G401 (cell line): Measurements from ENCODE around the gene PLEKHF1. TPM values are rescaled to one million over a fixed set of nuclear protein-coding genes. Genes with fewer than 3 reads are reported as not detected.
"Not testable (repeated sequence)": the region's sequence is repeated elsewhere in the genome, so short reads cannot be mapped to it uniquely, and the experiment has no call there.

Experiments
- DNase-seq: peaks from one replicate; pipeline ENCODE4 v3.0.0-alpha.2; 2015; ENCODE audit warnings: low spot score
- in situ Hi-C: cut with HindIII; loops from 2 replicates; pipeline ENCODE4 v1.10.0; 2016; ENCODE audit warnings: low sequenced_read_pairs, mixed read lengths
- total RNA-seq: library from RNA; depleted of rRNA; stranded (reverse); fragments of >200 nt; shearing (Covaris generic); gene quantifications from 2 replicates; pipeline ENCODE4 v1.2.3, GENCODE V29; 2014

Gene PLEKHF1
- total RNA-seq, 1 experiment from 2014 or later = 26.3 TPM

DNA sequence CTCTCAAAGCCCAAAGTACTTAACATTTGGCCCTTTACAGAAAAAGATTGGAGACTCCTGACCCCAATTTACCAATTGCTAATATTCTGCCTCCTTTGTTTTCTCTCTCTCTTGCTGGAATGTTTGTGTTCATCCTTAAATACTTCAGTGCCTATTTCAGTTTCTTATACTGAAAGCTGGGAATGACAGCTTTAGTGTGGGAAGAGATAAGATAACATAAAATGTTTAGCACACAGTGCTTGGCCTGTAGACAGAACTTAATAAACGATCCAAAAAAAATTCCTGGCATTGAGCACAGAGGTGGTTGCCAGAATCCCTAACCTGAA is 3.0 kb upstream of the PLEKHF1 start:
- in situ Hi-C loops = no loop called here
- peak; percentile 64 for DNase-seq

DNA sequence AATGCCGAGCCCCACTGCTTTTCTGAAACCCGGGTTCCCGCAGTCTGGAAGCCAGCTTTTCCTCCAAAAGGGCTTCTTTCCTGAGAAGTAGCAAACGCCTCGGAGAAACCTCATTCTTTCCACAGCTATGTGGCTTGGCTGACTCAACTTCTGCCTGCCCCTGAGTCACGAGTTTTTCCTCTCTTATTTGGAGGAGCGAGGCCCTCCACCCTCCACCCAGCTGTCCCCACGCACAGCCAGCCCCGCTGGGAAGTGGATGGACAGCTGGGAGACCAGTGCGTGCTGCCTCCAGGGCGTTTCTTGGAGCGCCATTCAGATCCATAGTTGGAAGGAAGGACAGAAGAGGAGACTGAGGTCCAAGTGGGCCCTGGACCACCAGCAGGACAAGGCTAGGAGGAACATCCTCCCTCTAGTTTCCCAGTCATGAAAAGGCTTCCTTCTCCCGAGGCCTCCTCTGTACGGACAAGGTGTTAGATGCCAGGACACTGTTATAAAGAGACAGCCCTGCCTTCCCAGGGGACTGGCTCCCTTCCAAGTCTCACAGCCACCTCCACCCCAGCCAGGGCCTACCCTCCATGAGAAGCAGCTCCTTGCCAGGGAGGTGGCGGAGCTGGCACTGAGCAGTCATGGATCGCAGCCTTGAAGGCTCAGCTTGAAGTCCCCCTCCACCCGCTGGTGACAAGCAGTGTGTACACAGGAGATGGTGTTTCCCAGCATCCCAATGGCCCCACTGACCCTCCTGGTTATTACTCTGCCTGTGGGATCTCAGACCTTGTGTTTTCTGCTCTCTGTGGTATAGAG is 2.5 kb upstream of the PLEKHF1 start:
- in situ Hi-C loops = no loop called here
- DNase-seq = peak; percentile 85

DNA sequence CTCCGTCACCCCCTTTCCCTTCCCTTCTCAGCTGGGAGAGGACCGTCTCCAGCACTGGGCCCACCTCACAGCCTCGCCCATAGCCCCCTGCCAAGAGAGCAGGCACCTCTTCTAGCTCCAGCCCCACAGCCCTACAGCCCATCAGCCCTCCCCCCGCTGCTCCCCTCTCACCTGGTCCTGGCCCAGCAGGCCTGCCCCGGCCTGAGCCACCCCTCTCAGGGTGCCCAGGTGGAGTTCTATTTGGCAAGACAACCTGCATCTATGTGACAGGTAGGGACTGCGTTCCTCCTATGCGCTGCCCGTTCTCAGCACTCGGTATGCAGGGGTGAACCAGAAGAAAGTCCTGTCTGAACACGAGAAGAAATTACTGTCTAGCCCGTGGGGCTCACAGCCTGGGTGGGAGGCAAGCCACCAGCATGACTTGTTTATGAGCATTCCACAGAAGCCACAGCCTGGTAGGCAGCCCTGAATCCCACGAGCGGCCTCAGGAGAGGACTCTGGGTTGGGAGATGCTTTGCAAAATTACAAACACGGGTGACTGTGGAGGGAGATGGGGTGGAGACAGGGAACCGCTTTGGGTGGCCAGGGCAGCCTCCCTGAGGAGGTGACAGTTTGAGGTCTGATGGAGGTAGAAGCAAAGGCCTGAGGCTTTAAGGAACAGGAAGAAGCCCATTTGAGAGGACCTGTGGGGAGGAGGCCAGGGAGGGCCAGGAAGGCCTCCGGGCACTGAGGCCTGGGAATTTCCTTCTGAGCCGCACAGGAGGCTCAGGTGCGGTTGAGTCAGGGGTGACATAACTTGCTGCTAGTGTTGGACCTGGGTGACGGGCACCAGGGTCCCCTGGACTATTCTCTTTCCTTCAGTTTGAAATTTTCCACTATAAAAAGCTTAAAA is 1.2 kb upstream of the PLEKHF1 start:
- in situ Hi-C loops = no loop called here

DNA sequence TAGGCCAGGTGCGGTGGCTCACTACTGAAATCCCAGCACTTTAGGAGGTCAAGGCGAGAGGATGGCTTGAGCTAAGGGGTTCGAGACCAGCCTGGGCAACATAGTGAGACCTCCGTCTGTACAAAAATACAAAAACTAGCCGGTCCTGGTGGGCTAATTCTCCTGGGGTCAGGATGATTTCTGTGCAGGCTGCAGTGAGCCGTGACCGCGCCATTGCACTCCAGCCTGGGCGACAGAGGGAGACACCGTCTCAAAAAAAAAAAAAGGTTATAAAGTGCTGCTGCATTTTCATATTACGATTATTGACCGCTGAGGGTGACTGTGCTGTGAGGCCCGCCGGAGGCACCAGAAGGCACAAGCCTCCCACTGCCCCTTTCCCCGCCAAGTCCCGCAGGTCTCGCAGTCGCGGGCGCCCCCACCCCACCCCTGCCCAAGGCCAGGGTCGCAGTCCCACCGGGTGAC is 477 bp upstream of the PLEKHF1 start:
- DNase-seq = no peak
- in situ Hi-C loops = no loop called here

More for the DNA sequence above, 1.2 kb upstream of the PLEKHF1 start:
- DNase-seq = no peak

DNA sequence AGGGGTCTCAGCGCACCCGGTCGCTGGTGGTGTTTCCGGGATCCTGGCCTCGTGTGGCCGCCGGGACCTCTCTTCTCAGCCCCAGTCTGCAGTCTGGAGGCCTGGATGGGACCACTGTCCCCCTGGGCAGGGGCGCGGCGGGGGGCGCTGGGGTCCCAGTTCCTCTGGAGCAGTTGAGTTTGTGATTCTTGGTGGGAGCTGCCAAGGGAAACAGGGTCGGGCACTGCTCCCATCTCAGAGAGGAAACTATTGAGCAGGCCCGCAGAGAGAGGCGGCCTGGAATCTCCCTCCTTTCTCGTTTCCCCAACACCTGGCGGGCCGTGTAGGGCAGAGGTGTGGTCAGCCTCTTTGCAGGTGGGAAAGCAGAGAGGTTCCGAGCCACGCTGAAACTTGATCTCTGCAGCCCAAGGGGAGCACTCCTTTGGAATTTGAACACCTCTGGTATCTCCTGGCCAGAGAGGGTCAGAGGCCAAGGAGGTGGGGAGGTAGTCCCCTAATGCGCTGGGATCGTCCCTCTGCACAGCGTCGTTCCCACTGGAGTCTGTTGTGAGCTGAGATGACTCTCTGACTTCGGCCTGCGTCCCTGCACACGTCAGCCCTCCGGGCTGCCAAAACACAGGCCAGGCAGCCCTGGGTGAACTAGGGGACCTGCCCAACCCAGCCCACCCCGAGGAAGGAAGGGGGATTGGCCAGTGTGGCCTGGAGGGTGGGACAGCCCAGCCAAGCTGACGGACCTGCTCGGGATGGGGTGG is 741 bp downstream of the PLEKHF1 start:
- no peak for DNase-seq
- in situ Hi-C loops = no loop called here

DNA sequence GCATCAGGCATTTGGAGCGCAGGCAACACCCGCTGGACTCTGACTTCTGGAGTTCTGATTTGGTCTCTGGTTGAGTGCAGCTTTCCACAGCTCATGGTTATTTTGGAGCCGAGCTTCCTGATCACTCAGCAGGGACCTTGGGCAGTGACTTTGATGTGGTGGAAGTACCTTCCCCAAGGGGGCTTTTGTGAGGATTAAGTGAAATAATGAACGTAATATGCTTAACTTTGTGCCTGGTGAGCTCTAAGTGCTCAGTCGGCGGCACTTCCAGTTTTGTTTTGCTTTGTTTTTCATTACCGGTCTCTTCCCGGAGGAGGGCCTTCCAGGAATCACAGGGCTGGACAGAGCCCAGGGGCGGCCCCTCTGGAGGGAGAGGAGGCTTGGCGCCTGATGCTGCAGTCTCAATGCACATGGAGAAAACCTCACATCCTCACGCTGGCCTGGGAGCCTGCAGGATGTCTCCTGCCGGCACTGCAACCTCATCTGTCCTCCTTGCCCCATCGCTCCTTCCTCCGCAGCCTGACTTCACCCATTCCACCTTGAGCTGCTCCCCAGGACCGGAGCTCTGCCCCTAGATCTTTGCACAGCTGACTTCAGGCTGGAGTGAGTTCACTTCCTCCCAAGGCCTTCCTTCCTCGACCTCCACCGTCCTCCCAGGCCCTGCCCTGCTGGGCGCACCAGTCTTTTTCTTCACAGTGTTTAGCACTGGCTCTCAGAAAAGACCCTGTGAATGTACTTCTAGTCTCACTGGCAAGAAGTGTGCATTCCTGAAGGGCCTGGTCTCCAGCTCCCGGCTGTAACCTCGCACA is 1.5 kb downstream of the PLEKHF1 start:
- peak; percentile 34 for DNase-seq
- in situ Hi-C loops = no loop called here

DNA sequence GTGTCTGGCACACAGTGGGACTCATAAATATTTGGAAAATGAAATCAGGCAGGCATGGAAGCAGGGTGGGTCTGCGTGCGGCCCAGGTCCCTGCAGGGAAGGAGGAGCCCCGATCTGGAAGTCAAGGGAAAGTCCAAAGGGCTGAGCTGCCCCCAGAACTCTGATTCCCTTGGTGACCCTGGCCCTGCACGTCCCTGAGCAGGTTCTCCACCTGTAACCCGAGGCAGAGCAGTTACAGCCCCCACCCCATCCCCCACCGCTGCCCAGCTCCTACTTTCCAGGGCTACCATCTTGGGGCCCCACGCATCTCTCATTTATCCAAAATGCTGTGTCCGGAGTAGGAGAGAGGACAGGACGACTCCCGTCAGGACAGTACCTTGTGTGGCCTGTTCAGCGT is 2.1 kb downstream of the PLEKHF1 start:
- DNase-seq = no peak
- in situ Hi-C loops = no loop called here

DNA sequence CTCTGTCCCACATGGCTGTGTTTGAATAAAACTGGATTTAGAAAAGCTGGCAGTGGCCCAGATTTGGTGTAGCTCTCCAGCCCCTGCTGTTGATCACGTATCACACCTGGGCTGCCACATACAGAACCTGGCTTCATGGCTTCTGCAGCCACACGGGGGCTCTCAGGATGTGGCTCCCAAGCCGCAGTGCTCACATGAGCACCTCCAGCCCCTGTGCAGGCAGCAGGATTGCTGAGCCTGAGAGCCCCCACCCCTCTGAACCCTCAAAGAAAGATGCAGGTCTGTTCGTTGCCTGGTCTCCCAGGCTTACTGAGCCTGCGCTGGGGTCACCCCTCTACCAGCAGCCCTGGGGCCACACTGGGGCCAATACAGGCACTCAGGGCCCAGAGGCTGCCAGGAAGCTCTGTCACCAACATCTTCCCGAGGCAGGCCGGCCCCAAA is 2.7 kb downstream of the PLEKHF1 start:
- in situ Hi-C loops = no loop called here
- DNase-seq = no peak

DNA sequence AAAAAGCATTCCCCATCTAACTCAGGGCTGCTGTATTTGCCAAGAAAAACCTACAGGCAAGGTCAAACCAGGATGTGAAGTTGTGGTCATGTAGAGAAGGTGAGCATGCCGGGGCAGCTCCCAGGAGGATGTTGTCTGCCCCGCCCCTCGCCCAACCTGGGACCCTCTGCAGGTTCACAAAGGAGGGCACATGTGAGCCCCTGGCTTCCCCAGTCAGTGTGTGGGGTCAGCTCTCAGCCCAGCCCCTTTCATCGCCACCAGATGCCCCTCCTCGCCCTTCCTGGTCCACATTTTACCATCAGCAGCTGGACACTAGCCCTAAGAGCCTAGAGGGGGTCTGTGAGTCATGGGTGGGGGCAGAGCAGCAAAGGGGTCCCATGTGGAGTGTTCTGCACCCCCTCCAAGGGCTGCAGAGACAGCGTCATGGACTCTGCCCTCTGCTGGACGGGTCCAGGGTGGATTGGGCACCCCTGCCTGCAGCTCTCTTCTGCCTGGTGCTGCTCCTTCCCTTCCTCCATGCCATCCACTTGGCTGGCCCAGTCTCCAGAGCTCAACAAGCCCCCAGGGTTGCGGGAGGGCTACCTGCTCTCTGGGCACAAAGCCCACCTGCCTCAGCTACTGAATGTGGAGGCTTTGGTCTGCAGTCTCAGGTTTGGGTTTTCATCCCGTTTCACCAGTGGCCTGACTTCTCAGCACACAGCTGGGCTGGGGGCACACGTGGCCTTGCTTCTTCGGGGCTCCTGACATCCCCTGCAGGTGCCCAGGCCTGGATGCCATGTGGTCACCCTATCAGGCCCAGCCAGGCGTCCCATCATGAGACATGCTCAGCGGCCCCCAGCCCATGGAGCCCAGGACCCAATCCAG is 3.7 kb downstream of the PLEKHF1 start:
- in situ Hi-C loops = no loop called here
- no peak for DNase-seq

DNA sequence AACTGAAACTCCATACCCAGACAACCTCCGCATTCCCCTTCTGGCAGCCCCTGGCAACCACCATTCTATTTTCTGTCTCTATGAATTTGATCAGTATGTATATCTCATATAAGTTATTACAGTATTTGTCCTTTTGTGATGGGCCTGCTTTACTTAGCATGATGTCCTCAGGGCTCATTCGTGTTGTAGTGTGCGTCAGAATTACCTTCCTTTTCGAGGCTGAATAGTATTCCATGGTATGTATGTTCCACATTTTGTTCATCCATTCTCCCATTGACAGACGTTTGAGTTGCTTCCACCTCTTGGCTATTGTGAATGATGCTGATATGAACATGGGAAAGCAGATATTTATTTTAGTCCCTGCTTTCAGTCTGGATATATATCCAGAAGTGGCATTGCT is 5.0 kb downstream of the PLEKHF1 start:
- no peak for DNase-seq
- in situ Hi-C loops = no loop called here

DNA sequence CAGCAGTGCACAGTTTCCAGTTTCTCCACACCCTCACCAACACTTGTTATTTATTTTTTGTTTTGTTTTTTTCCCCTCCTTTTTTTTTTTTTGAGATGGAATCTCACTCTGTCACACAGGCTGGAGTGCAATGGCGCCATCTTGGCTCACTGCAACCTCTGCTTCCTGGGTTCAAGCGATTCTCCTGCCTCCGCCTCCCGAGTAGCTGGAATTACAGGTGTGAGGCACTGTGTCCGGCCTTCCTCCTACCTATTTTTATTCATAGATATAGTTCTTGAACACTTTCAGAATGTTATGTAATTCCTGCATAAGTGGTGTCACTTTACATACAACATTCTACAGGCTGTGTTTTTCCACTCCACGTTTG is 5.7 kb downstream of the PLEKHF1 start:
- DNase-seq, in situ Hi-C loops: not testable (repeated sequence)

DNA sequence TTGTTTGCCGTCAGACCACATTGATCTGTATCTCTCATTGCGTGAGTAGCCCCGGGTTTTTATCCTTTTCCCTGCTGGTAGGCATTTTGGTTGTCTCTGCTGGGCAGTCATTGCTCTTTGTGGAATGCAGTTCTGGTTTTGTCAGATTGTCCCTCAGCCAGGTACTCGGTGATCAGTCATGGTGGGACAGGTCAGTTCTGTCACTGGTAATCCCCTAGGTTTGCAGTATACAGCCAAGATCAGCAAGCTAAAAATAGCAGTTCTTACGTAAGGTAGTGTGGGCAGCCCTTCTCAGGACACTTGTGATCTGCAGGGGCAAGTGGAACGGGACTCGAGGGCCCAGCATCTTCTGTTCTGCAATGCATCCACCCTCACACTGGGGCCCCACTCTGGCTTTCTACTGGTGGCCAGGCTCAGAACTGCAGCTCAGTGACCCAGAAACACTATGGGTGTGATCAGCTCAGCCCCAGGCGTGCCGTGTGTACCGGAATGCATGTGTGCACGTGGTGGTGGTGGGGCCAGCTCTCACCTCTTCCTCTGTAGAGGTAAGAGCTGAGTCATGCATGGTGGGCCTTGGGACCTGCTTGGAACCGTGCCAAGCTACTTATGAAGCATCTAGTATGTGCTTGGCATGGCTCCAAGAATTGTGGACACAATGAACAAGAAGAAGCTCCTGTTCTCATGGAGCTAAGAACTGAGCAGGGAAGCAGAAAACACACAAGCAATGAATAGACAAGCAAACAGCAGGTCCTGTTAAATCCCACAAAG is 6.3 kb downstream of the PLEKHF1 start:
- in situ Hi-C loops = no loop called here
- DNase-seq = peak; percentile 59

DNA sequence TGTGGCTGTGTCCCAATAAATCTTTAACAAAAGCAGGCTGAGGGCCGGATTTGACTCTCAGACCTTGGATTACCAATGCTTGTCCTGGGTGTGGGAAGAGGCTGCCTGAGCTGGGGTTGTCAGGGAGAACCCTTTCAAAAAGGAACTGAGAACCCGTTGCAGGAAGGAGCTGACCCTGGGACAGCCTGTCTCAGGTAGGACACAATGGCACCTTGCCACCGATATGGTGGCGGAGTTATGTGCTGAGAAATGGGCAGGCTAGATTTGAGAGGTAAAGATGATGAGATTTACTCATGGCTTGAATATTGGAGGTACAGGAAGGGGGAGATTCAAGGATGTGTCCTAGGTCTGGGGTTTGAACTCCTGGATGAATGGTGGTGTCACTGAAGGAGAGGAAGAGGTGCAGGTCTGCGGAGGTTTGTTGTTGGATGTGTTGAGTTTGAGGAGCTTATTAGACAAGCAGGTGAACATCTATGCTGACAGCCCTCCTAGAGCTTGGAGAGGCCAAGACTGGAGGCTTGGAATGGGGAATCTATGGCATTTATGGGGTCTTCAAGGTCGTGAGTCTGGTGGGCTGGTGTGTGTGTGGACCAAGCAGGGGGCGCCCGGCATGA is 7.2 kb downstream of the PLEKHF1 start:
- no peak for DNase-seq
- in situ Hi-C loops = no loop called here

DNA sequence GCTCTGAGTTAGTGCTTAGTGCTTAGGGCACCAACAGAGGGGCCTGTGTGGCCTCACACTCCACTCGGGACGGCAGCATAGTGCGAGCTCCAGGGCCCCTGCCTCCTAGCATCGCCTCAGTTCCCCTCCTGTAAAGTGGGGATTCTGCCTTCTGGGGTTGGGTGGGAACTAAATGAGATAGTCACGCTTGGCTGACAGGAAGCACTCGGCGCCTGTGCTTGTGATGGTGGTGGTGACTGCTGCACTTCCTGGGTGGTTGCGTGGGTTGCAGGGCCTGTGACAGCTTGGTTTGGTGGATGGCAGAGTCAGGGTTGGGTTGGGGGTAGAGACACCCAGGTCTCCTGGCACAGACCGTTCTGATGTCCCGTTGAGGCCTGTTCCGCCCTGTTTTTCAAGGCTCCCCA is 7.7 kb downstream of the PLEKHF1 start:
- DNase-seq = no peak
- in situ Hi-C loops = no loop called here

DNA sequence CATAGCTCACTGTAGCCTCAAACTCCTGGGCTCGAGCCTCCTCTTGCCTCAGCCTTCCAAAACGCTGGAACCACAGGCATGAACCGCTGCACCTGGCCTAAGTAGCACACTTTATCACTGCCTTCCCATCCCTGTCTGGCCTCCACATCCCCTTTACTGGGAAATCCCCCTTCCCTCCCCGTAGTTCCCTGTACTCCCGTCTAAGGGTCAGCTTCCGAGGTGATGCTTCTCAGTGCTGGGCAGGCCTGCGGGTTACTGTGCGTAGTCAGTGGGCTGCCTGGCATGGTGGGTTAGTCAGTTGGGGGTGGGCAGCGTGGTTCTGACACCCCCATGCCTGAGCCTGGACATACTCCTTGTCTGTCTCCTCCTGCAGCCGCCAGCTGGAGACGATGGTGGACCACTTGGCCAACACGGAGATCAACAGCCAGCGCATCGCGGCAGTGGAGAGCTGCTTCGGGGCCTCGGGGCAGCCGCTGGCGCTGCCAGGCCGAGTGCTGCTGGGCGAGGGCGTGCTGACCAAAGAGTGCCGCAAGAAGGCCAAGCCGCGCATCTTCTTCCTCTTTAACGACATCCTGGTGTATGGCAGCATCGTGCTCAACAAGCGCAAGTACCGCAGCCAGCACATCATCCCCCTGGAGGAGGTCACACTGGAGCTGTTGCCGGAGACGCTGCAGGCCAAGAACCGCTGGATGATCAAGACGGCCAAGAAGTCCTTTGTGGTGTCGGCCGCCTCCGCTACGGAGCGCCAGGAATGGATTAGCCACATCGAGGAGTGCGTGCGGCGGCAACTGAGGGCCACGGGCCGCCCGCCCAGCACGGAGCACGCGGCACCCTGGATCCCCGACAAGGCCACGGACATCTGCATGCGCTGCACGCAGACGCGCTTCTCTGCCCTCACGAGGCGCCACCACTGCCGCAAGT is 8.4 kb downstream of the PLEKHF1 start:
- in situ Hi-C loops = no loop called here
- no peak for DNase-seq
